Trophoblast cell (in vitro differentiated cells and primary cell): ENCODE results near the gene LGALS7B.
"Not testable (repeated sequence)": the region's sequence is repeated elsewhere in the genome, so short reads cannot be mapped to it uniquely, and the experiment has no call there.

Source experiments
- DNase-seq, 2 donors: peaks; one replicate each; pipeline ENCODE4 v3.0.0-alpha.2; 2016
- H2AFZ ChIP-seq: 2 replicates; pipeline ENCODE4 v1.6.1; 2013; ENCODE audit warnings: low read length, moderate library complexity, mild to moderate bottlenecking; ENCODE audit not compliant: insufficient read depth, poor library complexity
- H2AK5ac ChIP-seq: 2 replicates; pipeline ENCODE4 v1.6.1; 2013; ENCODE audit warnings: mild to moderate bottlenecking, low read length
- H2BK120ac ChIP-seq: 2 replicates; pipeline ENCODE4 v1.6.1; 2013; ENCODE audit warnings: low read length, mild to moderate bottlenecking, moderate library complexity; ENCODE audit not compliant: insufficient read depth, poor library complexity
- H2BK12ac ChIP-seq: 2 replicates; pipeline ENCODE4 v1.6.1; 2013; ENCODE audit warnings: mild to moderate bottlenecking, low read length, moderate library complexity
- H2BK5ac ChIP-seq: 2 replicates; pipeline ENCODE4 v1.6.1; 2013; ENCODE audit warnings: low read length, low read depth, moderate library complexity, mild to moderate bottlenecking; ENCODE audit not compliant: poor library complexity
- H3K14ac ChIP-seq: 2 replicates; pipeline ENCODE4 v1.6.1; 2013; ENCODE audit warnings: mild to moderate bottlenecking, low read length
- H3K18ac ChIP-seq: 2 replicates; pipeline ENCODE4 v1.6.1; 2013; ENCODE audit warnings: mild to moderate bottlenecking, low read length
- H3K23ac ChIP-seq: 2 replicates; pipeline ENCODE4 v1.6.1; 2013; ENCODE audit warnings: low read length
- H3K27ac ChIP-seq: 2 replicates; pipeline ENCODE4 v1.5.1; 2013; ENCODE audit warnings: low read depth, mild to moderate bottlenecking, inconsistent platforms, low read length, moderate library complexity
- H3K27me3 ChIP-seq: 2 replicates; pipeline ENCODE4 v1.6.1; 2013; ENCODE audit warnings: inconsistent platforms, mild to moderate bottlenecking, low read length, moderate library complexity; ENCODE audit not compliant: insufficient read depth
- H3K36me3 ChIP-seq, 2 experiments: 1 replicate in 1 of 2; 2 replicates in 1 of 2; pipeline ENCODE4 v1.6.1; 2013; ENCODE audit warnings: low read length in 2 of 2, mild to moderate bottlenecking in 2 of 2, moderate library complexity in 1 of 2; ENCODE audit not compliant: insufficient read depth in 2 of 2, control insufficient read depth in 1 of 2
- H3K4ac ChIP-seq: 2 replicates; pipeline ENCODE4 v1.6.1; 2013; ENCODE audit warnings: low read depth, mild to moderate bottlenecking, low read length, moderate library complexity
- H3K4me1 ChIP-seq, 2 experiments: 1 replicate in 1 of 2; 2 replicates in 1 of 2; pipeline ENCODE4 v1.6.1; 2013; ENCODE audit warnings: low read length in 2 of 2, mild to moderate bottlenecking in 2 of 2, moderate library complexity in 1 of 2; ENCODE audit not compliant: insufficient read depth in 2 of 2, control insufficient read depth in 1 of 2
- H3K4me2 ChIP-seq: 2 replicates; pipeline ENCODE4 v1.6.1; 2013; ENCODE audit warnings: inconsistent platforms, mild to moderate bottlenecking, low read length, moderate library complexity
- H3K4me3 ChIP-seq: 2 replicates; pipeline ENCODE4 v1.5.1; 2013; ENCODE audit warnings: mild to moderate bottlenecking, low read depth, low read length, inconsistent platforms
- H3K79me1 ChIP-seq: one replicate; pipeline ENCODE4 v1.6.1; 2013; ENCODE audit warnings: low read length
- H3K79me2 ChIP-seq: 2 replicates; pipeline ENCODE4 v1.6.1; 2013; ENCODE audit warnings: low read length, mild to moderate bottlenecking; ENCODE audit not compliant: control insufficient read depth, insufficient read depth, poor library complexity
- H3K9ac ChIP-seq: 2 replicates; pipeline ENCODE4 v1.6.1; 2013; ENCODE audit warnings: mild to moderate bottlenecking, low read length
- H3K9me3 ChIP-seq: 2 replicates; pipeline ENCODE4 v1.6.1; 2013; ENCODE audit warnings: low read depth, mild to moderate bottlenecking, control low read depth, inconsistent platforms, low read length; ENCODE audit not compliant: insufficient read depth
- H4K12ac ChIP-seq: 2 replicates; pipeline ENCODE4 v1.6.1; 2013; ENCODE audit warnings: low read depth, mild to moderate bottlenecking, low read length, moderate library complexity
- H4K8ac ChIP-seq: 2 replicates; pipeline ENCODE4 v1.6.1; 2013; ENCODE audit warnings: low read depth, mild to moderate bottlenecking, low read length, moderate library complexity
- H4K91ac ChIP-seq: one replicate; pipeline ENCODE4 v1.6.1; 2013; ENCODE audit warnings: low read depth, mild to moderate bottlenecking, low read length, moderate library complexity
- WGBS: extraction: QIAGEN DNeasy Blood & Tissue Kit; methylation state at CpG from one replicate; pipeline ENCODE4 v1.1.7; 2013; ENCODE audit warnings: missing lambda C conversion rate; ENCODE audit not compliant: insufficient read length, insufficient coverage; ENCODE audit errors: extremely low coverage; 5-methylcytosine and 5-hydroxymethylcytosine counted together

The LGALS7B gene

GRCh38 chr19:38754196-38754595 lies 34.8 kb upstream of the LGALS7B start:
- not testable (repeated sequence) for H3K14ac ChIP-seq, H4K91ac ChIP-seq, H3K18ac ChIP-seq, H3K79me1 ChIP-seq, H3K9me3 ChIP-seq, DNase-seq, H2BK5ac ChIP-seq, H3K4me1 ChIP-seq, H3K27ac ChIP-seq, H2BK120ac ChIP-seq, H3K4me2 ChIP-seq, H2BK12ac ChIP-seq, H3K79me2 ChIP-seq, H3K9ac ChIP-seq, H3K23ac ChIP-seq, H3K27me3 ChIP-seq, H3K36me3 ChIP-seq, H4K12ac ChIP-seq, H2AK5ac ChIP-seq, H4K8ac ChIP-seq, H2AFZ ChIP-seq, H3K4ac ChIP-seq, H3K4me3 ChIP-seq
- no CpG with 5 or more reads among the region's 2 CpGs for WGBS

- H3K27me3 ChIP-seq, result no peaks in the 10 kb centered on the region
These were observed 29.4 kb upstream of the LGALS7B start for GRCh38 chr19:38759590-38760003.

GRCh38 chr19:38760805-38761517 lies 28.0 kb upstream of the LGALS7B start:
- H4K12ac ChIP-seq, H3K14ac ChIP-seq, H3K4me1 ChIP-seq, H3K4ac ChIP-seq, H2BK120ac ChIP-seq, H3K79me1 ChIP-seq, H4K91ac ChIP-seq, H3K27ac ChIP-seq, H3K4me3 ChIP-seq, DNase-seq, H4K8ac ChIP-seq, H3K23ac ChIP-seq, H3K18ac ChIP-seq, H3K36me3 ChIP-seq, H2BK12ac ChIP-seq, H3K27me3 ChIP-seq, H2BK5ac ChIP-seq, H2AFZ ChIP-seq, H2AK5ac ChIP-seq, H3K79me2 ChIP-seq, H3K9ac ChIP-seq, H3K4me2 ChIP-seq, H3K9me3 ChIP-seq: not testable (repeated sequence)
- no CpG with 5 or more reads among the region's 6 CpGs for WGBS

More at GRCh38 chr19:38759590-38760003, 29.4 kb upstream of the LGALS7B start:
- Histone ChIP-seq H3K9ac (no peak overlapping the region), H3K36me3 (no peaks in the 10 kb centered on the region), H4K12ac (no peak overlapping the region), H3K18ac (no peak overlapping the region), H3K23ac (no peak overlapping the region), H3K27ac (no peak overlapping the region), H3K4me2 (no peak overlapping the region), H2BK5ac (no peak overlapping the region), H3K4me3 (no peak overlapping the region), H3K4ac (no peak overlapping the region), H2AK5ac (no peak overlapping the region), H3K79me1 (no peaks in the 10 kb centered on the region), H4K91ac (no peak overlapping the region), H3K79me2 (no peaks in the 10 kb centered on the region), H3K9me3 (no peaks in the 10 kb centered on the region), H2BK12ac (no peak overlapping the region), H3K14ac (no peak overlapping the region), H2AFZ (no peak overlapping the region), H2BK120ac (no peak overlapping the region), H4K8ac (no peak overlapping the region), H3K4me1 (no peaks in the 10 kb centered on the region)
- WGBS, result no CpG with 5 or more reads among the region's 10 CpGs
- DNase-seq, result no peak

DNA sequence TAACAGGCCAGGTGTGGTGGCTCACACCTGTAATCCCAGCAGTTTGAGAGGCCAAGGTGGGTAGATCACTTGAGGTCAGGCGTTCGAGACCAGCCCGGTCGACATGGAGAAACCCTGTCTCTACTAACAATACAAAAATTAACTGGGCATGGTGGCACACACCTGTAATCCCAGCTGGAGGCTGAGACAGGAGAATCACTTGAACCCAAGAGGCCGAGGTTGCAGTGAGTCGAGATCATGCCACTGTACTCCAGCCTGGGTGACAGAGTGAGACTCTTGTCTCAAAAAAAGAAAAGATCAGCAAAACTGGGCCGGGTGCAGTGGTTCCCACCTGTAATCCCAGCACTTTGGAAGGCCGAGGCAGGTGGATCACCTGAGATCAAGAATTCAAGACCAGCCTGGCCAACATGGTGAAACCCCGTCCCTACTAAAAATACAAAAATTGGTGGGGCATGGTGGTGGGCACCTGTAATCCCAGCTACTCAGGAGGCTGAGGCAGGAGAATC lies 27.1 kb upstream of the LGALS7B start:
- H3K23ac ChIP-seq, H3K79me1 ChIP-seq, H3K4me2 ChIP-seq, H3K9me3 ChIP-seq, H3K14ac ChIP-seq, H3K18ac ChIP-seq, H3K4me3 ChIP-seq, H3K36me3 ChIP-seq, H2AFZ ChIP-seq, H3K79me2 ChIP-seq, H4K91ac ChIP-seq, H3K4ac ChIP-seq, H2BK120ac ChIP-seq, H4K8ac ChIP-seq, H3K9ac ChIP-seq, H4K12ac ChIP-seq, H3K4me1 ChIP-seq, DNase-seq, H2BK5ac ChIP-seq, H3K27me3 ChIP-seq, H2AK5ac ChIP-seq, H2BK12ac ChIP-seq, H3K27ac ChIP-seq: not testable (repeated sequence)
- WGBS, result no CpG with 5 or more reads among the region's 9 CpGs
